Ishikawa (cell line): ENCODE data around the gene TSPAN4.

Source experiments
- CEBPB ChIP-seq: IDR thresholded peaks from 2 replicates; pipeline ENCODE4 v1.6.1; 2012
- CREB1 ChIP-seq: IDR thresholded peaks from 2 replicates; pipeline ENCODE4 v1.6.1; 2012; ENCODE audit warnings: low read depth
- EGR1 ChIP-seq: IDR thresholded peaks from 2 replicates; pipeline ENCODE4 v1.6.1; 2012
- EP300 ChIP-seq: IDR thresholded peaks from 2 replicates; pipeline ENCODE4 v1.6.1; 2012; ENCODE audit warnings: borderline replicate concordance
- FOXM1 ChIP-seq: IDR thresholded peaks from 2 replicates; pipeline ENCODE4 v1.6.1; 2012; ENCODE audit warnings: low read depth, borderline replicate concordance
- NFIC ChIP-seq: IDR thresholded peaks from 2 replicates; pipeline ENCODE4 v1.6.1; 2012
- RAD21 ChIP-seq: IDR thresholded peaks from 2 replicates; pipeline ENCODE4 v1.6.1; 2012; ENCODE audit warnings: low read depth
- TAF1 ChIP-seq: IDR thresholded peaks from 2 replicates; pipeline ENCODE4 v1.6.1; 2012; ENCODE audit warnings: low read depth, mild to moderate bottlenecking
- TCF12 ChIP-seq: IDR thresholded peaks from 2 replicates; pipeline ENCODE4 v1.6.1; 2012; ENCODE audit warnings: low read depth
- TEAD4 ChIP-seq: IDR thresholded peaks from 2 replicates; pipeline ENCODE4 v1.6.1; 2012
- YY1 ChIP-seq: IDR thresholded peaks from 2 replicates; pipeline ENCODE4 v1.6.1; 2012; ENCODE audit warnings: low read depth
- ZBTB7A ChIP-seq: IDR thresholded peaks from 2 replicates; pipeline ENCODE4 v1.6.1; 2012; ENCODE audit warnings: low read depth
- TF ChIP-seq, protein P1 (sequence below): IDR thresholded peaks from 2 replicates; pipeline ENCODE4 v1.6.1; 2012; ENCODE audit warnings: low read depth, mild to moderate bottlenecking
- TF ChIP-seq, protein P2 (sequence below): IDR thresholded peaks from 2 replicates; pipeline ENCODE4 v1.6.1; 2012

DNA sequence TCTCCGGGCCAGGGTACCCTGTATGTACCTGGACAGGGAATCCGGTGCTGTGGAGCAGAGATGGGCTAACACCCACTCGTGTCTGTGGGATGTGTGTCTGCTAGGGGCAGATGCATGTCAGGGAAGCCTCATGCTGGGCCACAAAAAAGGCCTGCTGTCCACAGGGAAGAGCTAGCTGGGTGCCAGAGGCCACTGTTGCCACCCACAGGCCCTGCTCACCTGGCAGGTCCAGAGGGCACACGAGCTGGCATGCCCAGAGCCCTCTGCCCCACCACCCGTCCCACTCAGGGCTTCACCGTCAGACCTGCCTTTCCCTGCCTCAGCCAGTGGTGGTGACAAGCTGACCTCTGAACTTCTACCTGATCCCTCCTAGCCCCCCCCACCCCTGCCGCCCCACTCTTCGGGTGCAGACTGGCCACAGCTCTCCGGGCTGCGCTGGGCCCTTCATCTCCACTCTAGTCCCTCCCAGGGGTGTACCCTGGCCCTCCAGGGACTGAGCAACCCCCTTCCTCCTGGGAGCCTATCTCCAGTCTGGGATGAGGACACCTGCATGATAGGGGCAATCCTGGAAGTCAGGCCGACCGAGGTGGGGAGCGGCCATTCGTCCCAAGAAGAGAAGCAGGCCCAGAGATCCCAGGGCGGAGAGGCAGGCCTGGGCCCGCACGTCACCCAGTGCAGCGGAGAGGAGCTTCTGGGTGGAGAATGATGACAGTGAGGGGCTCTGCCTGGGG is 45.9 kb upstream of the TSPAN4 start:
- TF ChIP-seq EGR1 (no peak), EP300 (no peak), TCF12 (no peak), YY1 (no peak), NFIC (no peak), TAF1 (no peak), CEBPB (no peak), RAD21 (no peak), ZBTB7A (no peak), CREB1 (no peak), FOXM1 (no peak), TEAD4 (no peak)
- TF ChIP-seq, protein P1, sequence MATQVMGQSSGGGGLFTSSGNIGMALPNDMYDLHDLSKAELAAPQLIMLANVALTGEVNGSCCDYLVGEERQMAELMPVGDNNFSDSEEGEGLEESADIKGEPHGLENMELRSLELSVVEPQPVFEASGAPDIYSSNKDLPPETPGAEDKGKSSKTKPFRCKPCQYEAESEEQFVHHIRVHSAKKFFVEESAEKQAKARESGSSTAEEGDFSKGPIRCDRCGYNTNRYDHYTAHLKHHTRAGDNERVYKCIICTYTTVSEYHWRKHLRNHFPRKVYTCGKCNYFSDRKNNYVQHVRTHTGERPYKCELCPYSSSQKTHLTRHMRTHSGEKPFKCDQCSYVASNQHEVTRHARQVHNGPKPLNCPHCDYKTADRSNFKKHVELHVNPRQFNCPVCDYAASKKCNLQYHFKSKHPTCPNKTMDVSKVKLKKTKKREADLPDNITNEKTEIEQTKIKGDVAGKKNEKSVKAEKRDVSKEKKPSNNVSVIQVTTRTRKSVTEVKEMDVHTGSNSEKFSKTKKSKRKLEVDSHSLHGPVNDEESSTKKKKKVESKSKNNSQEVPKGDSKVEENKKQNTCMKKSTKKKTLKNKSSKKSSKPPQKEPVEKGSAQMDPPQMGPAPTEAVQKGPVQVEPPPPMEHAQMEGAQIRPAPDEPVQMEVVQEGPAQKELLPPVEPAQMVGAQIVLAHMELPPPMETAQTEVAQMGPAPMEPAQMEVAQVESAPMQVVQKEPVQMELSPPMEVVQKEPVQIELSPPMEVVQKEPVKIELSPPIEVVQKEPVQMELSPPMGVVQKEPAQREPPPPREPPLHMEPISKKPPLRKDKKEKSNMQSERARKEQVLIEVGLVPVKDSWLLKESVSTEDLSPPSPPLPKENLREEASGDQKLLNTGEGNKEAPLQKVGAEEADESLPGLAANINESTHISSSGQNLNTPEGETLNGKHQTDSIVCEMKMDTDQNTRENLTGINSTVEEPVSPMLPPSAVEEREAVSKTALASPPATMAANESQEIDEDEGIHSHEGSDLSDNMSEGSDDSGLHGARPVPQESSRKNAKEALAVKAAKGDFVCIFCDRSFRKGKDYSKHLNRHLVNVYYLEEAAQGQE = no peak
- TF ChIP-seq, protein P2, sequence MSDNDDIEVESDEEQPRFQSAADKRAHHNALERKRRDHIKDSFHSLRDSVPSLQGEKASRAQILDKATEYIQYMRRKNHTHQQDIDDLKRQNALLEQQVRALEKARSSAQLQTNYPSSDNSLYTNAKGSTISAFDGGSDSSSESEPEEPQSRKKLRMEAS = no peak
